Neural cell (in vitro differentiated cells): ENCODE results near the gene LRMDA. TPM values are rescaled to one million over a fixed set of nuclear protein-coding genes. Genes with fewer than 3 reads are reported as not detected.
A peak's percentile ranks its signal among the peaks of the same experiment; 100 is the strongest.

ENCODE experiments used
- H2AFZ ChIP-seq: fragments of 200-600, 300-800 bp; sonication (generic), shearing (Covaris generic); 2 replicates; pipeline ENCODE4 v1.6.0; 2014; ENCODE audit warnings: low read depth, mild to moderate bottlenecking, antibody characterized with exemption, low read length, moderate library complexity
- H3F3A ChIP-seq: fragments of 200-600 bp; shearing (Covaris generic); 2 replicates; pipeline ENCODE4 v1.6.1; 2016; ENCODE audit warnings: mild to moderate bottlenecking, moderate library complexity, mixed read lengths, antibody characterized with exemption, low read length; ENCODE audit not compliant: insufficient read depth, poor library complexity, severe bottlenecking
- H3K27ac ChIP-seq: fragments of 200-600, 300-800 bp; sonication (generic), shearing (Covaris generic); 2 replicates; pipeline ENCODE4 v1.5.1; 2014; ENCODE audit warnings: mild to moderate bottlenecking, low read length, moderate library complexity
- H3K27me3 ChIP-seq: fragments of 300-800, 200-600 bp; sonication (generic), shearing (Covaris generic); 2 replicates; pipeline ENCODE4 v1.6.0; 2014; ENCODE audit warnings: mild to moderate bottlenecking, low read depth, low read length, moderate library complexity; ENCODE audit not compliant: insufficient read depth
- H3K36me3 ChIP-seq: fragments of 300-800, 200-600 bp; sonication (generic), shearing (Covaris generic); 2 replicates; pipeline ENCODE4 v1.5.1; 2014; ENCODE audit warnings: mild to moderate bottlenecking, antibody characterized with exemption, low read length, moderate library complexity; ENCODE audit not compliant: insufficient read depth
- H3K4me2 ChIP-seq: fragments of 300-800, 200-600 bp; sonication (generic), shearing (Covaris generic); 2 replicates; pipeline ENCODE4 v1.6.0; 2014; ENCODE audit warnings: mild to moderate bottlenecking, low read length
- H3K4me3 ChIP-seq: fragments of 300-800, 200-600 bp; sonication (generic), shearing (Covaris generic); 2 replicates; pipeline ENCODE4 v1.5.1; 2014; ENCODE audit warnings: mild to moderate bottlenecking, low read length, moderate library complexity
- H3K79me2 ChIP-seq: fragments of 200-600 bp; shearing (Covaris generic); replicated peaks from 2 replicates; pipeline ENCODE4 v1.6.0; 2014; ENCODE audit warnings: mild to moderate bottlenecking, low read length, moderate library complexity; ENCODE audit not compliant: insufficient read depth
- H3K9ac ChIP-seq: fragments of 300-800, 200-600 bp; sonication (generic), shearing (Covaris generic); 2 replicates; pipeline ENCODE4 v1.6.1; 2016; ENCODE audit warnings: mild to moderate bottlenecking, low read length, mixed read lengths
- H3K9me2 ChIP-seq: fragments of 200-600 bp; shearing (Covaris generic); 2 replicates; pipeline ENCODE4 v1.6.1; 2016; ENCODE audit warnings: mild to moderate bottlenecking, low read length, mixed read lengths; ENCODE audit not compliant: insufficient read depth
- H3K9me3 ChIP-seq: fragments of 200-600, 300-800 bp; sonication (generic), shearing (Covaris generic); 2 replicates; pipeline ENCODE4 v1.6.1; 2016; ENCODE audit warnings: mild to moderate bottlenecking, mixed run types, low read length, moderate library complexity, mixed read lengths
- H4K20me1 ChIP-seq: fragments of 200-600 bp; shearing (Covaris generic); 2 replicates; pipeline ENCODE4 v1.6.1; 2016; ENCODE audit warnings: mild to moderate bottlenecking, mixed run types; ENCODE audit not compliant: insufficient read depth
- CTCF ChIP-seq: fragments of 450-650 bp; IDR thresholded peaks from 2 replicates; pipeline ENCODE4 v1.5.1; 2014; ENCODE audit warnings: antibody characterized with exemption, mild to moderate bottlenecking, moderate library complexity; ENCODE audit not compliant: poor library complexity, severe bottlenecking
- EP300 ChIP-seq: fragments of 450-650 bp; conservative IDR thresholded peaks from 2 replicates; pipeline ENCODE4 v1.6.1; 2014; ENCODE audit warnings: antibody characterized with exemption, mild to moderate bottlenecking, moderate library complexity; ENCODE audit not compliant: poor library complexity, severe bottlenecking
- EZH2 ChIP-seq: fragments of 200-600, 300-800 bp; shearing (Covaris generic), sonication (generic); IDR thresholded peaks from 2 replicates; pipeline ENCODE4 v1.6.1; 2014; ENCODE audit warnings: antibody characterized with exemption, low read length, borderline replicate concordance, mild to moderate bottlenecking; ENCODE audit not compliant: insufficient read depth, poor library complexity, severe bottlenecking
- MXI1 ChIP-seq: fragments of 450-650 bp; conservative IDR thresholded peaks from 2 replicates; pipeline ENCODE4 v1.6.1; 2014; ENCODE audit warnings: antibody characterized with exemption, mild to moderate bottlenecking; ENCODE audit not compliant: poor library complexity, severe bottlenecking
- POLR2AphosphoS5 ChIP-seq: IDR thresholded peaks from 2 replicates; pipeline ENCODE4 v1.6.1; 2012
- RAD21 ChIP-seq: fragments of 450-650 bp; conservative IDR thresholded peaks from 2 replicates; pipeline ENCODE4 v1.6.1; 2014; ENCODE audit warnings: antibody characterized with exemption, mild to moderate bottlenecking, moderate library complexity
- SMC3 ChIP-seq: fragments of 450-650 bp; conservative IDR thresholded peaks from 2 replicates; pipeline ENCODE4 v1.6.1; 2014; ENCODE audit warnings: antibody characterized with exemption, mild to moderate bottlenecking, moderate library complexity; ENCODE audit not compliant: poor library complexity
- TAF1 ChIP-seq: IDR thresholded peaks from 2 replicates; pipeline ENCODE4 v1.6.1; 2012; ENCODE audit warnings: low read depth
- polyA plus RNA-seq: library from polyadenylated mRNA; depleted of rRNA; stranded (reverse); fragments of >200 nt; gene quantifications from 2 replicates; pipeline ENCODE4 v1.2.3, GENCODE V29; 2014
- TF ChIP-seq, protein P1 (sequence below): IDR thresholded peaks from 2 replicates; pipeline ENCODE4 v1.6.1; 2012; ENCODE audit warnings: borderline replicate concordance

Gene LRMDA
- polyA plus RNA-seq, 1 donor from 2014 or later, result 5.6 TPM

GRCh38 chr10:76051007-76051936 is 619.8 kb downstream of the LRMDA start:
- Histone ChIP-seq H3K27me3 (no peaks in the 10 kb centered on the region), H3K79me2 (no peaks in the 10 kb centered on the region), H3K4me3 (no peak overlapping the region), H3K9me3 (no peaks in the 10 kb centered on the region), H3K9ac (no peak overlapping the region), H3K9me2 (no peaks in the 10 kb centered on the region), H3K4me2 (no peak overlapping the region), H2AFZ (no peak overlapping the region), H3F3A (no peaks in the 10 kb centered on the region), H3K36me3 (no peaks in the 10 kb centered on the region), H4K20me1 (no peaks in the 10 kb centered on the region), H3K27ac (no peak overlapping the region)
- no peak for TF ChIP-seq TAF1
- TF ChIP-seq CTCF, result no peak
- no peak for TF ChIP-seq EP300
- TF ChIP-seq RAD21, result no peak
- TF ChIP-seq, protein P1, sequence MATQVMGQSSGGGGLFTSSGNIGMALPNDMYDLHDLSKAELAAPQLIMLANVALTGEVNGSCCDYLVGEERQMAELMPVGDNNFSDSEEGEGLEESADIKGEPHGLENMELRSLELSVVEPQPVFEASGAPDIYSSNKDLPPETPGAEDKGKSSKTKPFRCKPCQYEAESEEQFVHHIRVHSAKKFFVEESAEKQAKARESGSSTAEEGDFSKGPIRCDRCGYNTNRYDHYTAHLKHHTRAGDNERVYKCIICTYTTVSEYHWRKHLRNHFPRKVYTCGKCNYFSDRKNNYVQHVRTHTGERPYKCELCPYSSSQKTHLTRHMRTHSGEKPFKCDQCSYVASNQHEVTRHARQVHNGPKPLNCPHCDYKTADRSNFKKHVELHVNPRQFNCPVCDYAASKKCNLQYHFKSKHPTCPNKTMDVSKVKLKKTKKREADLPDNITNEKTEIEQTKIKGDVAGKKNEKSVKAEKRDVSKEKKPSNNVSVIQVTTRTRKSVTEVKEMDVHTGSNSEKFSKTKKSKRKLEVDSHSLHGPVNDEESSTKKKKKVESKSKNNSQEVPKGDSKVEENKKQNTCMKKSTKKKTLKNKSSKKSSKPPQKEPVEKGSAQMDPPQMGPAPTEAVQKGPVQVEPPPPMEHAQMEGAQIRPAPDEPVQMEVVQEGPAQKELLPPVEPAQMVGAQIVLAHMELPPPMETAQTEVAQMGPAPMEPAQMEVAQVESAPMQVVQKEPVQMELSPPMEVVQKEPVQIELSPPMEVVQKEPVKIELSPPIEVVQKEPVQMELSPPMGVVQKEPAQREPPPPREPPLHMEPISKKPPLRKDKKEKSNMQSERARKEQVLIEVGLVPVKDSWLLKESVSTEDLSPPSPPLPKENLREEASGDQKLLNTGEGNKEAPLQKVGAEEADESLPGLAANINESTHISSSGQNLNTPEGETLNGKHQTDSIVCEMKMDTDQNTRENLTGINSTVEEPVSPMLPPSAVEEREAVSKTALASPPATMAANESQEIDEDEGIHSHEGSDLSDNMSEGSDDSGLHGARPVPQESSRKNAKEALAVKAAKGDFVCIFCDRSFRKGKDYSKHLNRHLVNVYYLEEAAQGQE, result no peak
- TF ChIP-seq POLR2AphosphoS5, result no peak
- no peak for TF ChIP-seq SMC3
- TF ChIP-seq EZH2, result no peak
- TF ChIP-seq MXI1, result no peak

- Histone ChIP-seq H4K20me1 (no peaks in the 10 kb centered on the region), H3K79me2 (no peaks in the 10 kb centered on the region), H3K4me3 (no peak overlapping the region), H3K27me3 (no peaks in the 10 kb centered on the region), H3F3A (no peaks in the 10 kb centered on the region), H3K27ac (no peak overlapping the region), H3K36me3 (no peaks in the 10 kb centered on the region), H3K9me3 (no peaks in the 10 kb centered on the region), H3K9ac (no peak overlapping the region), H3K4me2 (no peak overlapping the region), H2AFZ (no peak overlapping the region), H3K9me2 (no peaks in the 10 kb centered on the region)
- TF ChIP-seq POLR2AphosphoS5 (peak; percentile 37), EP300 (peak; percentile 51), SMC3 (no peak), TAF1 (no peak), EZH2 (no peak)
Observed at GRCh38 chr10:76052682-76053503, 621.5 kb downstream of the LRMDA start.
